Suprapubic skin (tissue), 2 donors: ENCODE results near the gene OSBPL2.

ENCODE experiments used
- EP300 ChIP-seq: sonication (generic); formaldehyde crosslinking; IDR thresholded peaks from one replicate; pipeline ENCODE4 v1.6.1; 2017; ENCODE audit warnings: antibody characterized with exemption
- POLR2A ChIP-seq, 2 donors: fragments of 450-650 bp; IDR thresholded peaks; one replicate each; pipeline ENCODE4 v1.6.1; 2017; ENCODE audit warnings: antibody characterized with exemption in 2 of 2, mild to moderate bottlenecking in 2 of 2, moderate library complexity in 2 of 2

- TF ChIP-seq EP300 (no peak), POLR2A (IDR thresholded peaks at IDR 0.05) (no peak)
These were observed 66.2 kb downstream of the OSBPL2 start for GRCh38 chr20:62304331-62305148.
